ENCODE measurements around the gene STMN3.

DNA sequence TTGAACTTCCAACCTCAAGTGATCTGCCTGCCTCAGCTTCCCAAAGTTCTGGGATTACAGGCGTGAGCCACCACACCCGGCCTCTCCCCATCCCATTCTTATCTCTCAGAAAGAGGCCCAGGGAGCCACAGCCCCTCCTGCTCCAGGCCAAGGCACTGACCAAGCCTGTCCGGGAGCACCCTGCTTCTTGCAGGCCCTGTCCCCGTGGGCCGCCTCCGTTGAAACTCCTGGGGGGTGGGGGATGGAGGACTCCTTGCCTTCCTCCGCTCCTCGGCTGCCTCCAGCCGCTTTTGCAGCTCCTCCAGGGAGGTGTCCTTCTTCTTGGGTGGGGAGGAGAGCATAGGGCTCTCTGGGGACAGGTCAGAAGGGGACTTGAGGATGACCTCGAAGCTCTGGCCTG lies 9.7 kb downstream of the STMN3 start:
- no peak for TF ChIP-seq POLR2AphosphoS5 (IDR thresholded peaks at IDR 0.05)
- no peak for TF ChIP-seq EP300 (IDR thresholded peaks at IDR 0.05)
